Measurements from ENCODE around the gene RPS18. TPM values are rescaled to one million over a fixed set of nuclear protein-coding genes. Genes with fewer than 3 reads are reported as not detected.

Gene RPS18
- total and polyA plus RNA-seq, 9 of the 15 experiments (the other 6 are each of a cell fraction or from before 2014, with no cell fraction given), result 5,023 to 17,516 (median 8,131) TPM

GRCh38 chr6:33312361-33313104, 40.7 kb downstream of the RPS18 start (continued):
- TF ChIP-seq BCLAF1 (IDR thresholded peaks at IDR 0.05; ENCODE audit: borderline replicate concordance in 1 of 2, control insufficient read depth in 1 of 2, low read depth in 2 of 2, low read length in 1 of 2) (no peak), ASH1L (IDR thresholded peaks at IDR 0.05; ENCODE audit: borderline replicate concordance, low read depth, partially characterized antibody) (no peak), EGR1 (conservative IDR thresholded peaks at IDR 0.05) (peak; percentile 90), RBM39 (optimal IDR thresholded peaks at IDR 0.05; ENCODE audit: low read depth, low read length) (no peak), GATAD2B (IDR thresholded peaks at IDR 0.05; ENCODE audit: borderline replicate concordance) (no peak), TCF7 (IDR thresholded peaks at IDR 0.05; ENCODE audit: borderline replicate concordance) (no peak), HNRNPH1 (optimal IDR thresholded peaks at IDR 0.05; ENCODE audit: low read depth, low read length) (no peak), TCF3 (CRISPR knock-in tag; IDR thresholded peaks at IDR 0.05) (no peak; the same call in 1 of the 2 replicates), ARID1B (IDR thresholded peaks at IDR 0.05) (0 out of 2 replicates have a peak, but pooled peaks have one; percentile 21), GATA2 (CRISPR knock-in tag; IDR thresholded peaks at IDR 0.05) (peak; percentile 26; the same call in 1 of the 2 replicates), CBFA2T3 (IDR thresholded peaks at IDR 0.05) (peak; percentile 25; the same call in 1 of the 2 replicates), KAT2B (IDR thresholded peaks at IDR 0.05; ENCODE audit: low read depth, low read length) (no peak), GATAD2A (IDR thresholded peaks at IDR 0.05) (no peak), DACH1 (IDR thresholded peaks at IDR 0.05; ENCODE audit: partially characterized antibody) (no peak), NRF1 (conservative IDR thresholded peaks at IDR 0.05 in 1 of 2, IDR thresholded peaks at IDR 0.05 in 1 of 2) (peak in 1 of 2 experiments; percentile 26; a peak in 1 of 4 replicates), CBFA2T2 (conservative IDR thresholded peaks at IDR 0.05) (peak; percentile 30; the same call in 1 of the 2 replicates), PTRF (tag; IDR thresholded peaks at IDR 0.05) (no peak), ETV5 (CRISPR knock-in tag; IDR thresholded peaks at IDR 0.05; ENCODE audit: low read depth) (0 out of 2 replicates have a peak, but pooled peaks have one; percentile 44), ERF (CRISPR knock-in tag; IDR thresholded peaks at IDR 0.05) (no peak), MTA1 (IDR thresholded peaks at IDR 0.05; ENCODE audit: borderline replicate concordance) (no peak), TFE3 (CRISPR knock-in tag; IDR thresholded peaks at IDR 0.05) (no peak), PTTG1 (tag; IDR thresholded peaks at IDR 0.05; ENCODE audit: low read depth) (no peak), U2AF1 (optimal IDR thresholded peaks at IDR 0.05; ENCODE audit: low read depth, low read length) (no peak), TFAP4 (CRISPR knock-in tag; IDR thresholded peaks at IDR 0.05; ENCODE audit: borderline replicate concordance) (peak; percentile 79), C11orf30 (IDR thresholded peaks at IDR 0.05; ENCODE audit: low read depth) (no peak)

Data from K562 (cell line).